A673 (cell line): Measurements from ENCODE around the gene HTRA2.
A peak's percentile ranks its signal among the peaks of the same experiment; 100 is the strongest.

Experiments used
- CTCF ChIP-seq: fragments of 300-800, 200-600 bp; sonication (generic); conservative IDR thresholded peaks from 2 replicates; pipeline ENCODE4 v1.5.1; 2017; ENCODE audit warnings: low read depth, mild to moderate bottlenecking, antibody characterized with exemption, low read length, moderate library complexity, mixed read lengths
- EZH2 ChIP-seq: fragments of 200-600 bp; sonication (generic); IDR thresholded peaks from 2 replicates; pipeline ENCODE4 v1.6.1; 2017; ENCODE audit warnings: borderline replicate concordance, low read depth, mild to moderate bottlenecking, mixed read lengths, antibody characterized with exemption, low read length; ENCODE audit not compliant: poor library complexity, severe bottlenecking

GRCh38 chr2:74512744-74513604 lies 16.8 kb upstream of the HTRA2 start:
- TF ChIP-seq CTCF, result no peak
- TF ChIP-seq EZH2, result peak; percentile 27
